Right atrium auricular region (tissue), 2 donors: ENCODE measurements around the gene RBM33. TPM values are rescaled to one million over a fixed set of nuclear protein-coding genes. Genes with fewer than 3 reads are reported as not detected.

Experiments used
- DNase-seq: peaks from one replicate; pipeline ENCODE4 v3.0.0-alpha.2; 2019; ENCODE audit warnings: low spot score
- H3K27ac ChIP-seq, 2 donors: fragments of 200-600 bp; sonication (generic); 1 replicate in 1 of 2; 2 replicates in 1 of 2; pipeline ENCODE4 v1.5.1; 2016 to 2019
- H3K27me3 ChIP-seq, 2 donors: fragments of 200-600 bp; sonication (generic); one replicate each; pipeline versions ENCODE4 v1.5.1 to v1.6.0; 2017 to 2019
- H3K36me3 ChIP-seq: fragments of 200-600 bp; sonication (generic); one replicate; pipeline ENCODE4 v1.5.1; 2016
- H3K4me1 ChIP-seq, 2 donors: fragments of 200-600 bp; sonication (generic); one replicate each; pipeline versions ENCODE4 v1.5.1 to v1.6.0; 2017 to 2019
- H3K4me3 ChIP-seq, 2 donors: fragments of 200-600 bp; sonication (generic); 1 replicate in 1 of 2; 2 replicates in 1 of 2; pipeline ENCODE4 v1.5.1; 2017 to 2019; ENCODE audit warnings: mild to moderate bottlenecking in 1 of 2, moderate library complexity in 1 of 2
- H3K9me3 ChIP-seq, 2 donors: fragments of 200-600 bp; sonication (generic); one replicate each; pipeline ENCODE4 v1.5.1; 2019
- CTCF ChIP-seq, 2 donors: fragments of 200-600 bp; sonication (generic); IDR thresholded peaks; one replicate each; pipeline ENCODE4 v1.5.1; 2019; ENCODE audit warnings: antibody characterized with exemption in 2 of 2
- total RNA-seq, 2 donors: library from RNA; depleted of rRNA; stranded (reverse); fragments of >200 nt; gene quantifications; one replicate each; pipeline ENCODE4 v1.1.0, GENCODE V29; 2016

Gene RBM33
- total RNA-seq, 2 donors from 2014 or later, result 15.4 to 21.0 TPM

- H3K4me3 ChIP-seq, result no peak overlapping the region
- DNase-seq, result no peak
- H3K36me3 ChIP-seq, result peaks cover 33% of the 10 kb centered on the region
- H3K9me3 ChIP-seq, result no peaks in the 10 kb centered on the region
- no peaks in the 10 kb centered on the region for H3K4me1 ChIP-seq
- no peak overlapping the region for H3K27ac ChIP-seq
- TF ChIP-seq CTCF (IDR thresholded peaks at IDR 0.05), result no peak
- no peaks in the 10 kb centered on the region for H3K27me3 ChIP-seq
Observed at GRCh38 chr7:155700847-155701246, 56.4 kb downstream of the RBM33 start.

GRCh38 chr7:155701972-155702544 lies 57.6 kb downstream of the RBM33 start:
- Histone ChIP-seq H3K4me1 (no peaks in the 10 kb centered on the region), H3K9me3 (no peaks in the 10 kb centered on the region), H3K27me3 (no peaks in the 10 kb centered on the region), H3K36me3 (peaks cover 36% of the 10 kb centered on the region), H3K4me3 (no peak overlapping the region), H3K27ac (no peak overlapping the region)
- no peak for DNase-seq
- no peak for TF ChIP-seq CTCF (IDR thresholded peaks at IDR 0.05)

- Histone ChIP-seq H3K27me3 (no peaks in the 10 kb centered on the region), H3K4me3 (no peak overlapping the region), H3K36me3 (peaks cover 41% of the 10 kb centered on the region), H3K4me1 (no peaks in the 10 kb centered on the region), H3K9me3 (no peaks in the 10 kb centered on the region), H3K27ac (no peak overlapping the region)
- TF ChIP-seq CTCF (IDR thresholded peaks at IDR 0.05), result no peak
- no peak for DNase-seq
Observed at GRCh38 chr7:155702616-155703015, 58.2 kb downstream of the RBM33 start.

GRCh38 chr7:155705623-155706360 lies 61.3 kb downstream of the RBM33 start:
- no peak for TF ChIP-seq CTCF (IDR thresholded peaks at IDR 0.05)
- no peaks in the 10 kb centered on the region for H3K9me3 ChIP-seq
- no peak overlapping the region for H3K27ac ChIP-seq
- no peak for DNase-seq
- H3K36me3 ChIP-seq, result peaks cover 58% of the 10 kb centered on the region
- no peaks in the 10 kb centered on the region for H3K4me1 ChIP-seq
- H3K4me3 ChIP-seq, result no peak overlapping the region
- no peaks in the 10 kb centered on the region for H3K27me3 ChIP-seq

GRCh38 chr7:155706376-155706775 lies 61.9 kb downstream of the RBM33 start:
- no peak for DNase-seq
- Histone ChIP-seq H3K27me3 (no peaks in the 10 kb centered on the region), H3K4me3 (no peak overlapping the region), H3K4me1 (no peaks in the 10 kb centered on the region), H3K36me3 (peaks cover 58% of the 10 kb centered on the region), H3K27ac (no peak overlapping the region), H3K9me3 (no peaks in the 10 kb centered on the region)
- no peak for TF ChIP-seq CTCF (IDR thresholded peaks at IDR 0.05)
